IMR-90 (cell line): ENCODE data around the gene KLHL40. TPM values are rescaled to one million over a fixed set of nuclear protein-coding genes. Genes with fewer than 3 reads are reported as not detected.

ENCODE experiments used
- ATAC-seq: fragments of 200-7000 bp; cut with Tn5 transposase; 2 replicates; pipeline ENCODE4 v1.9.1; 2020; ENCODE audit warnings: low read depth, mild to moderate bottlenecking, moderate library complexity
- BruUV-seq: library from RNA; stranded (reverse); fragments of 400-500 nt; replicated peaks from 2 replicates; lab custom pipeline; 2021; lab: Mats Ljungman, UMichigan
- CTCF ChIA-PET: fragments of 300-600 bp; formaldehyde crosslinking; extraction: SDS; loops from one replicate; lab custom pipeline; 2021; ENCODE audit warnings: antibody characterized with exemption; lab: Yijun Ruan, JAX
- POLR2A ChIA-PET: fragments of 300-600 bp; sonication (Branson Sonifier 250); formaldehyde crosslinking; loops from one replicate; lab custom pipeline; 2022; ENCODE audit warnings: antibody characterized with exemption; ENCODE audit not compliant: unreplicated experiment; lab: Charles Lee
- DNase-seq: peaks from one replicate; pipeline ENCODE4 v3.0.0; 2013
- H2AFZ ChIP-seq: replicated peaks from 2 replicates; pipeline ENCODE3; 2013; ENCODE audit warnings: low read length, mild to moderate bottlenecking; ENCODE audit not compliant: poor library complexity
- H2AK5ac ChIP-seq: 2 replicates; pipeline ENCODE4 v1.6.1; 2013; ENCODE audit warnings: low read depth, low read length, inconsistent platforms
- H2AK9ac ChIP-seq: replicated peaks from 2 replicates; pipeline ENCODE3; 2013; ENCODE audit warnings: mild to moderate bottlenecking, low read depth, low read length, moderate library complexity; ENCODE audit not compliant: poor library complexity
- H2BK120ac ChIP-seq: 2 replicates; pipeline ENCODE4 v1.6.1; 2013; ENCODE audit warnings: low read depth, low read length, inconsistent platforms
- H2BK15ac ChIP-seq: 3 replicates; pipeline ENCODE4 v1.6.1; 2013; ENCODE audit warnings: low read depth, low read length, inconsistent platforms
- H2BK20ac ChIP-seq: 2 replicates; pipeline ENCODE4 v1.6.1; 2013; ENCODE audit warnings: low read depth, mild to moderate bottlenecking, inconsistent platforms, low read length, moderate library complexity
- H2BK5ac ChIP-seq: 2 replicates; pipeline ENCODE4 v1.6.1; 2013; ENCODE audit warnings: mild to moderate bottlenecking, low read depth, low read length, inconsistent platforms; ENCODE audit not compliant: poor library complexity, severe bottlenecking
- H3K14ac ChIP-seq: replicated peaks from 2 replicates; pipeline ENCODE4 v1.6.1; 2013; ENCODE audit warnings: low read depth, low read length, inconsistent platforms
- H3K18ac ChIP-seq: 2 replicates; pipeline ENCODE4 v1.6.1; 2013; ENCODE audit warnings: low read depth, low read length, control low read depth
- H3K23ac ChIP-seq: 2 replicates; pipeline ENCODE4 v1.6.1; 2013; ENCODE audit warnings: low read depth, low read length, inconsistent platforms
- H3K27ac ChIP-seq: 2 replicates; pipeline ENCODE4 v1.5.1; 2013; ENCODE audit warnings: mild to moderate bottlenecking, control low read depth, low read length; ENCODE audit not compliant: insufficient read depth
- H3K27me3 ChIP-seq: 2 replicates; pipeline ENCODE4 v1.6.1; 2013; ENCODE audit warnings: low read length; ENCODE audit not compliant: control insufficient read depth, insufficient read depth
- H3K36me3 ChIP-seq: 2 replicates; pipeline ENCODE4 v1.6.1; 2013; ENCODE audit warnings: low read length, mixed read lengths; ENCODE audit not compliant: control insufficient read depth, insufficient read depth
- H3K4ac ChIP-seq: 2 replicates; pipeline ENCODE4 v1.6.1; 2013; ENCODE audit warnings: low read depth, low read length, inconsistent platforms
- H3K4me1 ChIP-seq: 2 replicates; pipeline ENCODE4 v1.6.1; 2013; ENCODE audit warnings: low read length, mixed read lengths; ENCODE audit not compliant: control insufficient read depth, insufficient read depth
- H3K4me2 ChIP-seq: 2 replicates; pipeline ENCODE4 v1.6.1; 2013; ENCODE audit warnings: low read depth, mild to moderate bottlenecking, control low read depth, low read length, moderate library complexity
- H3K4me3 ChIP-seq: 2 replicates; pipeline ENCODE4 v1.5.1; 2013; ENCODE audit warnings: low read depth, mild to moderate bottlenecking, control low read depth, low read length, moderate library complexity; ENCODE audit not compliant: insufficient read depth
- H3K56ac ChIP-seq: 2 replicates; pipeline ENCODE4 v1.6.1; 2013; ENCODE audit warnings: low read length, inconsistent platforms; ENCODE audit not compliant: insufficient read depth; ENCODE audit errors: extremely low read depth
- H3K79me1 ChIP-seq, 2 experiments: 2 replicates each; pipeline ENCODE4 v1.6.1; 2013; ENCODE audit warnings: low read length in 2 of 2, inconsistent platforms in 1 of 2, low read depth in 1 of 2
- H3K9ac ChIP-seq: 2 replicates; pipeline ENCODE4 v1.6.1; 2013; ENCODE audit warnings: low read depth, low read length, control low read depth
- H3K9me1 ChIP-seq: 2 replicates; pipeline ENCODE4 v1.6.1; 2013; ENCODE audit warnings: low read length, inconsistent platforms; ENCODE audit not compliant: insufficient read depth
- H3K9me3 ChIP-seq: 2 replicates; pipeline ENCODE4 v1.6.1; 2013; ENCODE audit warnings: low read length; ENCODE audit not compliant: control insufficient read depth, insufficient read depth
- H4K20me1 ChIP-seq: 2 replicates; pipeline ENCODE4 v1.6.1; 2013; ENCODE audit warnings: low read length, inconsistent platforms; ENCODE audit not compliant: insufficient read depth
- H4K5ac ChIP-seq: 2 replicates; pipeline ENCODE4 v1.6.1; 2013; ENCODE audit warnings: mild to moderate bottlenecking, low read depth, low read length, control low read depth
- H4K8ac ChIP-seq, 2 experiments: 2 replicates each; pipeline ENCODE4 v1.6.1; 2013; ENCODE audit warnings: low read depth in 2 of 2, low read length in 2 of 2, control low read depth in 1 of 2, inconsistent platforms in 1 of 2
- H4K91ac ChIP-seq: 2 replicates; pipeline ENCODE4 v1.6.1; 2013; ENCODE audit warnings: low read depth, low read length, inconsistent platforms; ENCODE audit not compliant: insufficient read depth
- BHLHE40 ChIP-seq: fragments of 150-350 bp; IDR thresholded peaks from 2 replicates; pipeline ENCODE4 v1.6.1; 2016; ENCODE audit warnings: mild to moderate bottlenecking, low read depth, low read length
- CEBPB ChIP-seq: IDR thresholded peaks from 2 replicates; pipeline ENCODE4 v1.6.1; 2012; ENCODE audit warnings: low read depth, low read length, improper control_type of control experiment
- FOS ChIP-seq: fragments of 150-350 bp; IDR thresholded peaks from 2 replicates; pipeline ENCODE4 v1.6.1; 2016; ENCODE audit warnings: low read depth, low read length
- MAFK ChIP-seq: IDR thresholded peaks from 2 replicates; pipeline ENCODE4 v1.6.1; 2012; ENCODE audit warnings: low read depth, low read length, improper control_type of control experiment
- MAZ ChIP-seq: IDR thresholded peaks from 2 replicates; pipeline ENCODE4 v1.6.1; 2012; ENCODE audit warnings: low read depth, mild to moderate bottlenecking, low read length, improper control_type of control experiment, moderate library complexity, borderline replicate concordance
- MXI1 ChIP-seq: IDR thresholded peaks from 2 replicates; pipeline ENCODE4 v1.6.1; 2012; ENCODE audit warnings: low read depth, mild to moderate bottlenecking, low read length, moderate library complexity, borderline replicate concordance
- NFE2L2 ChIP-seq: fragments of 150-350 bp; IDR thresholded peaks from 2 replicates; pipeline ENCODE4 v1.6.1; 2016; ENCODE audit warnings: low read depth, mild to moderate bottlenecking, low read length
- POLR2A ChIP-seq: IDR thresholded peaks from 2 replicates; pipeline ENCODE4 v1.6.1; 2012; ENCODE audit warnings: mild to moderate bottlenecking, low read depth, low read length
- RAD21 ChIP-seq: IDR thresholded peaks from 2 replicates; pipeline ENCODE4 v1.6.1; 2012; ENCODE audit warnings: low read length, improper control_type of control experiment
- RCOR1 ChIP-seq: IDR thresholded peaks from 2 replicates; pipeline ENCODE4 v1.6.1; 2012; ENCODE audit warnings: mild to moderate bottlenecking, low read length, improper control_type of control experiment; ENCODE audit not compliant: insufficient replicate concordance
- RFX5 ChIP-seq: IDR thresholded peaks from 2 replicates; pipeline ENCODE4 v1.8.0; 2012; ENCODE audit warnings: low read depth, mild to moderate bottlenecking, low read length, moderate library complexity
- SMC3 ChIP-seq: fragments of 150-350 bp; IDR thresholded peaks from 2 replicates; pipeline ENCODE4 v1.6.1; 2016; ENCODE audit warnings: low read depth, mild to moderate bottlenecking, antibody characterized with exemption, low read length, moderate library complexity
- WGBS, 2 experiments: methylation state at CpG; one replicate each; pipeline versions ENCODE4 v1.1.5 to v1.1.7; 2013; ENCODE audit warnings: missing lambda C conversion rate in 2 of 2; ENCODE audit not compliant: insufficient read length in 1 of 2; ENCODE audit errors: extremely low coverage in 2 of 2; 5-methylcytosine and 5-hydroxymethylcytosine counted together
- dilution Hi-C: fragments of 300-500 bp; cut with HindIII; formaldehyde crosslinking; loops from one replicate; pipeline ENCODE4 v1.14.3; 2018; ENCODE audit warnings: low sequenced_read_pairs; ENCODE audit not compliant: unreplicated experiment
- in situ Hi-C: fragments of 300-500 bp; cut with MboI; formaldehyde crosslinking; loops from 3 replicates; pipeline ENCODE4 v1.14.3; 2019; ENCODE audit warnings: low sequenced_read_pairs, inconsistent platforms, mixed read lengths
- intact Hi-C: fragments of 100-400 bp; cut with micrococcal nuclease; formaldehyde crosslinking; loops from 2 replicates; pipeline ENCODE4 v1.10.0; 2022
- polyA plus RNA-seq, 3 experiments: library from polyadenylated mRNA; depleted of rRNA; stranded (reverse); fragments of >200 nt; gene quantifications; 2 replicates each; pipeline ENCODE4 v1.2.3, GENCODE V29; 2012; ENCODE audit warnings: low replicate concordance in 1 of 3
- total RNA-seq: library from RNA; depleted of rRNA; stranded (reverse); fragments of >200 nt; gene quantifications from 2 replicates; pipeline ENCODE4 v1.2.3, GENCODE V29; 2012
- TF ChIP-seq, protein P1 (sequence below): fragments of 150-350 bp; IDR thresholded peaks from 2 replicates; pipeline ENCODE4 v1.6.1; 2017; ENCODE audit warnings: mild to moderate bottlenecking, antibody characterized with exemption, low read length, low read depth
- TF ChIP-seq, protein P2 (sequence below): conservative IDR thresholded peaks from 2 replicates; pipeline ENCODE4 v1.5.1; 2012; ENCODE audit warnings: mild to moderate bottlenecking, low read depth, low read length, improper control_type of control experiment
- TF ChIP-seq, protein P3 (sequence below): fragments of 150-350 bp; IDR thresholded peaks from 2 replicates; pipeline ENCODE4 v1.6.1; 2016; ENCODE audit warnings: low read depth, mild to moderate bottlenecking, low read length, moderate library complexity, borderline replicate concordance

KLHL40 gene
- total and polyA plus RNA-seq, 2 of the 4 experiments (the other 2 are of a cell fraction): not detected

DNA sequence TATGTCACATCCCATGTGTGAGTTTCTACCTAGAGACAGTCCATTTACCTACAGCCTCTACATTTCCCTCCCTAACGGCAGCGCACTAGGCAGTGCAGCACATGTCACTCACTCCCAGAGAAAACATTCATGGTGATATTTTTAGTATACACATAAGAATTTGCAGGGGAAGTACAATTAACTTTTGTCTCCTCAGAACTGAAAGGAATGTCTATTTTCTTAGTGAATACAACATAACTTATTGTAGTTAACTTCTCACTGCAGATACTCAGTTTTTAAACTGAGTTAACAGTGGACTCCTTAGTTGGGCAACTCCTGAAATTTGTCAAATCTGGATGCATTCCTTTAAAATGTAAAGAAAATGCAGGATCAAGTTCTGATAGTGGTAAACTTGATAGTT, 36.3 kb upstream of the KLHL40 start:
- Histone ChIP-seq H3K27ac (no peak overlapping the region), H4K8ac (no peak overlapping the region), H3K4me2 (no peak overlapping the region), H2BK120ac (no peak overlapping the region), H3K9me3 (no peaks in the 10 kb centered on the region), H3K9me1 (peaks cover 31% of the 10 kb centered on the region), H2AK5ac (no peak overlapping the region), H3K79me1 (peaks cover 32 to 71% of the 10 kb centered on the region in 2 experiments), H2BK15ac (no peak overlapping the region), H3K14ac (no peak overlapping the region), H3K36me3 (peaks cover 22% of the 10 kb centered on the region), H3K4me1 (peaks cover 28% of the 10 kb centered on the region), H4K20me1 (peaks cover 27% of the 10 kb centered on the region; the same call in 1 of the 2 replicates), H2BK20ac (no peak overlapping the region), H2BK5ac (no peak overlapping the region), H3K4ac (no peak overlapping the region), H3K27me3 (no peaks in the 10 kb centered on the region), H4K91ac (no peak overlapping the region), H3K23ac (no peak overlapping the region), H3K9ac (no peak overlapping the region), H2AK9ac (no peak overlapping the region), H3K56ac (no peak overlapping the region), H3K4me3 (no peak overlapping the region), H3K18ac (no peak overlapping the region), H4K5ac (no peak overlapping the region), H2AFZ (no peak overlapping the region)
- dilution Hi-C loops: no loop called here
- no peak for DNase-seq
- TF ChIP-seq RCOR1: no peak
- TF ChIP-seq MXI1: no peak
- TF ChIP-seq RAD21: no peak
- TF ChIP-seq NFE2L2: no peak
- no peak for TF ChIP-seq SMC3
- TF ChIP-seq, protein P1, sequence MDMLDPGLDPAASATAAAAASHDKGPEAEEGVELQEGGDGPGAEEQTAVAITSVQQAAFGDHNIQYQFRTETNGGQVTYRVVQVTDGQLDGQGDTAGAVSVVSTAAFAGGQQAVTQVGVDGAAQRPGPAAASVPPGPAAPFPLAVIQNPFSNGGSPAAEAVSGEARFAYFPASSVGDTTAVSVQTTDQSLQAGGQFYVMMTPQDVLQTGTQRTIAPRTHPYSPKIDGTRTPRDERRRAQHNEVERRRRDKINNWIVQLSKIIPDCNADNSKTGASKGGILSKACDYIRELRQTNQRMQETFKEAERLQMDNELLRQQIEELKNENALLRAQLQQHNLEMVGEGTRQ: no peak
- TF ChIP-seq CEBPB: no peak
- TF ChIP-seq FOS: no peak
- TF ChIP-seq BHLHE40: no peak
- no peak for TF ChIP-seq MAFK
- no peak for TF ChIP-seq POLR2A
- no peak for TF ChIP-seq RFX5
- no peak for TF ChIP-seq MAZ
- TF ChIP-seq, protein P2, sequence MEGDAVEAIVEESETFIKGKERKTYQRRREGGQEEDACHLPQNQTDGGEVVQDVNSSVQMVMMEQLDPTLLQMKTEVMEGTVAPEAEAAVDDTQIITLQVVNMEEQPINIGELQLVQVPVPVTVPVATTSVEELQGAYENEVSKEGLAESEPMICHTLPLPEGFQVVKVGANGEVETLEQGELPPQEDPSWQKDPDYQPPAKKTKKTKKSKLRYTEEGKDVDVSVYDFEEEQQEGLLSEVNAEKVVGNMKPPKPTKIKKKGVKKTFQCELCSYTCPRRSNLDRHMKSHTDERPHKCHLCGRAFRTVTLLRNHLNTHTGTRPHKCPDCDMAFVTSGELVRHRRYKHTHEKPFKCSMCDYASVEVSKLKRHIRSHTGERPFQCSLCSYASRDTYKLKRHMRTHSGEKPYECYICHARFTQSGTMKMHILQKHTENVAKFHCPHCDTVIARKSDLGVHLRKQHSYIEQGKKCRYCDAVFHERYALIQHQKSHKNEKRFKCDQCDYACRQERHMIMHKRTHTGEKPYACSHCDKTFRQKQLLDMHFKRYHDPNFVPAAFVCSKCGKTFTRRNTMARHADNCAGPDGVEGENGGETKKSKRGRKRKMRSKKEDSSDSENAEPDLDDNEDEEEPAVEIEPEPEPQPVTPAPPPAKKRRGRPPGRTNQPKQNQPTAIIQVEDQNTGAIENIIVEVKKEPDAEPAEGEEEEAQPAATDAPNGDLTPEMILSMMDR: no peak
- TF ChIP-seq, protein P3, sequence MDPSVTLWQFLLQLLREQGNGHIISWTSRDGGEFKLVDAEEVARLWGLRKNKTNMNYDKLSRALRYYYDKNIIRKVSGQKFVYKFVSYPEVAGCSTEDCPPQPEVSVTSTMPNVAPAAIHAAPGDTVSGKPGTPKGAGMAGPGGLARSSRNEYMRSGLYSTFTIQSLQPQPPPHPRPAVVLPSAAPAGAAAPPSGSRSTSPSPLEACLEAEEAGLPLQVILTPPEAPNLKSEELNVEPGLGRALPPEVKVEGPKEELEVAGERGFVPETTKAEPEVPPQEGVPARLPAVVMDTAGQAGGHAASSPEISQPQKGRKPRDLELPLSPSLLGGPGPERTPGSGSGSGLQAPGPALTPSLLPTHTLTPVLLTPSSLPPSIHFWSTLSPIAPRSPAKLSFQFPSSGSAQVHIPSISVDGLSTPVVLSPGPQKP: no peak
- WGBS, 2 experiments: no CpG with 5 or more reads among the region's 2 CpGs
- in situ Hi-C loops: no loop called here
- intact Hi-C loops: loop anchor here (5.0 kb wide), 1 partner anchor 37 kb away; no protein-coding TSS in a partner anchor
- BruUV-seq: no TSS peak
- POLR2A ChIA-PET: no interaction called here
- CTCF ChIA-PET: no interaction called here
- no peak for ATAC-seq
